ENCODE results near the gene UEVLD. TPM values are rescaled to one million over a fixed set of nuclear protein-coding genes. Genes with fewer than 3 reads are reported as not detected.

The UEVLD gene
- total and polyA plus RNA-seq, 9 of the 15 experiments (the other 6 are each of a cell fraction or from before 2014, with no cell fraction given): 4.7 to 12.6 (median 7.4) TPM

GRCh38 chr11:18614667-18615066 lies 26.1 kb upstream of the UEVLD start (continued):
- TF ChIP-seq MEF2A (IDR thresholded peaks at IDR 0.05; ENCODE audit: control insufficient read depth, low read depth, low read length): no peak
- no peak for TF ChIP-seq GMEB1 (CRISPR knock-in tag; IDR thresholded peaks at IDR 0.05)

- Histone ChIP-seq H3K4me3 (no peak overlapping the region), H3K27me3 (ENCODE audit: control insufficient read depth in 2 of 2, insufficient read depth in 2 of 2, low read length in 2 of 2) (no peaks in the 10 kb centered on the region), H2AFZ (ENCODE audit: low read depth, low read length) (no peak overlapping the region), H3K9me3 (replicated peaks; ENCODE audit: control insufficient read depth, insufficient read depth, low read depth, low read length) (no peaks in the 10 kb centered on the region), H3K4me1 (replicated peaks in 1 of 2; ENCODE audit: control insufficient read depth in 2 of 2, insufficient read depth in 2 of 2, low read length in 2 of 2) (peaks cover 11% of the 10 kb centered on the region in 2 experiments; a peak in 4 of 5 replicates), H3K9ac (ENCODE audit: insufficient read depth in 1 of 2, low read depth in 2 of 2, low read length in 2 of 2) (no peak overlapping the region), H3K27ac (ENCODE audit: extremely low read depth, low read depth, low read length) (no peak overlapping the region), H3K79me2 (ENCODE audit: control insufficient read depth, insufficient read depth, low read length) (peaks cover 4% of the 10 kb centered on the region; the same call in 1 of the 3 replicates), H3K9me1 (ENCODE audit: control insufficient read depth, insufficient read depth, low read length) (no peaks in the 10 kb centered on the region), H3K36me3 (ENCODE audit: control insufficient read depth, insufficient read depth, low read length) (peaks cover 76% of the 10 kb centered on the region), H4K20me1 (replicated peaks; ENCODE audit: control insufficient read depth, insufficient read depth, low read length) (no peaks in the 10 kb centered on the region), H3K4me2 (ENCODE audit: insufficient read depth, low read length) (no peak overlapping the region)
- ATAC-seq: no peak
- BruUV-seq (replicated peaks): no TSS peak
- CTCF ChIA-PET (ENCODE audit: low intra/inter-chr PET ratio): no interaction called here
- in situ Hi-C loops (cut with MboI) (no loop called here), intact Hi-C loops (cut with micrococcal nuclease) (no loop called here)
- 85% methylated on average over 4 of the region's 4 CpGs for WGBS (ENCODE audit: insufficient coverage, low coverage, missing lambda C conversion rate)
- DNase-seq (ENCODE audit: extremely low read depth in 1 of 4, low spot score in 3 of 4): no peak
- peak; percentile 19; the same call in 1 of the 2 replicates for TF ChIP-seq ATF3 (IDR thresholded peaks at IDR 0.05)
- no peak for TF ChIP-seq ATF3 (CRISPR knock-in tag; conservative IDR thresholded peaks at IDR 0.05)
- no peak for TF ChIP-seq ZNF354B (CRISPR knock-in tag; IDR thresholded peaks at IDR 0.05)
- FAIRE-seq: no peak
- POLR2A ChIA-PET: interaction anchor here (1.0 kb wide), 1 partner anchor 22 kb away, joined by 3 read pairs; the partner anchor contains the start of gene SPTY2D1
These were observed 23.9 kb upstream of the UEVLD start for GRCh38 chr11:18612394-18612793.
